Retinal pigment epithelial cell (primary cell): ENCODE results near the gene GPD1L.

Experiments used
- DNase-seq: peaks from one replicate; pipeline ENCODE4 v3.0.0-alpha.2; 2010; ENCODE audit warnings: low read depth
- H3K4me3 ChIP-seq: 2 replicates; pipeline ENCODE4 v1.5.1; 2011; ENCODE audit warnings: mild to moderate bottlenecking, low read length, control low read depth, moderate library complexity
- CTCF ChIP-seq: conservative IDR thresholded peaks from 2 replicates; pipeline ENCODE4 v1.5.1; 2011; ENCODE audit warnings: low read depth, low read length, control low read depth, inconsistent platforms

Gene GPD1L

GRCh38 chr3:32202496-32202895, 96.1 kb downstream of the GPD1L start:
- DNase-seq, result no peak
- H3K4me3 ChIP-seq, result no peak overlapping the region
- TF ChIP-seq CTCF, result no peak

GRCh38 chr3:32203854-32204253, 97.4 kb downstream of the GPD1L start:
- no peak for DNase-seq
- H3K4me3 ChIP-seq, result no peak overlapping the region
- no peak for TF ChIP-seq CTCF

- TF ChIP-seq CTCF, result no peak
- H3K4me3 ChIP-seq, result no peak overlapping the region
- DNase-seq, result no peak
Observed at GRCh38 chr3:32208447-32208846, 102.0 kb downstream of the GPD1L start.

- DNase-seq, result no peak
- no peak overlapping the region for H3K4me3 ChIP-seq
- TF ChIP-seq CTCF, result no peak
Observed at GRCh38 chr3:32215185-32215584, 108.8 kb downstream of the GPD1L start.

GRCh38 chr3:32216172-32216783, 109.9 kb downstream of the GPD1L start:
- H3K4me3 ChIP-seq, result no peak overlapping the region
- no peak for TF ChIP-seq CTCF
- no peak for DNase-seq

- TF ChIP-seq CTCF, result no peak
- no peak for DNase-seq
- H3K4me3 ChIP-seq, result no peak overlapping the region
Observed at GRCh38 chr3:32217339-32217738, 110.9 kb downstream of the GPD1L start.
